Heart right ventricle (tissue), 16 donors: ENCODE measurements around the gene IRX6. TPM values are rescaled to one million over a fixed set of nuclear protein-coding genes. Genes with fewer than 3 reads are reported as not detected.

Source experiments
- ATAC-seq, 8 donors: fragments of 200-7000 bp; cut with Tn5 transposase; one replicate each; pipeline ENCODE4 v1.9.1; 2020; ENCODE audit warnings: mild to moderate bottlenecking in 8 of 8, moderate library complexity in 8 of 8, moderate number of reproducible peaks in 1 of 8
- DNase-seq, 2 donors: peaks; one replicate each; pipeline ENCODE4 v3.0.0-alpha.2; 2020
- H3K27ac ChIP-seq, 10 donors: fragments of 200-600 bp; sonication (generic) in 2 of 10; one replicate each; pipeline versions ENCODE4 v1.5.0 to v1.8.0; 2020 to 2022; ENCODE audit warnings: mild to moderate bottlenecking in 3 of 10
- H3K27me3 ChIP-seq, 7 donors: fragments of 200-600 bp; one replicate each; pipeline ENCODE4 v1.8.0; 2021 to 2022; ENCODE audit warnings: mild to moderate bottlenecking in 2 of 7
- H3K36me3 ChIP-seq, 9 donors: fragments of 200-600 bp; sonication (generic) in 1 of 9; one replicate each; pipeline versions ENCODE4 v1.5.0 to v1.8.0; 2020 to 2022; ENCODE audit warnings: mild to moderate bottlenecking in 2 of 9
- H3K4me1 ChIP-seq, 9 donors: fragments of 200-600 bp; sonication (generic) in 1 of 9; one replicate each; pipeline versions ENCODE4 v1.5.0 to v1.8.0; 2020 to 2022; ENCODE audit warnings: mild to moderate bottlenecking in 4 of 9
- H3K4me3 ChIP-seq, 10 donors: fragments of 200-600 bp; sonication (generic) in 2 of 10; one replicate each; pipeline versions ENCODE4 v1.5.0 to v1.8.0; 2020 to 2022; ENCODE audit warnings: mild to moderate bottlenecking in 7 of 10, moderate library complexity in 2 of 10
- H3K9me3 ChIP-seq, 11 donors: fragments of 200-600 bp in 10 of 11; sonication (generic) in 2 of 11; one replicate each; pipeline versions ENCODE4 v1.5.0 to v1.8.0; 2013 to 2022; ENCODE audit warnings: mild to moderate bottlenecking in 2 of 11, control low read depth in 1 of 11, moderate library complexity in 1 of 11
- CTCF ChIP-seq, 9 donors: fragments of 200-600 bp; sonication (generic) in 2 of 9; IDR thresholded peaks; one replicate each; pipeline versions ENCODE4 v1.5.0 to v1.8.0; 2021 to 2022; ENCODE audit warnings: antibody characterized with exemption in 9 of 9, mild to moderate bottlenecking in 5 of 9, moderate library complexity in 1 of 9
- WGBS, 2 donors: extraction: QIAGEN DNeasy Blood & Tissue Kit; methylation state at CpG; one replicate each; pipeline ENCODE4 v1.1.7; 2013; ENCODE audit warnings: inconsistent platforms in 1 of 2; 5-methylcytosine and 5-hydroxymethylcytosine counted together
- intact Hi-C, 10 donors: fragments of 100-400 bp; cut with DNase I; formaldehyde crosslinking; loops; one replicate each; pipeline versions ENCODE4 v1.11.1 to v1.14.2; 2022
- polyA plus RNA-seq, 2 donors: library from polyadenylated mRNA; stranded (reverse); fragments of 200-250 nt; gene quantifications; one replicate each; pipeline ENCODE4 v1.2.3, GENCODE V29; 2013
- total RNA-seq, 10 donors: library from RNA; stranded (reverse); fragmentation: NEBNext Ultra II Directional in 3 of 10; extraction: Animal tissue kit (Norgen Biotek cat#: 25700) in 3 of 10; gene quantifications; one replicate each; pipeline versions ENCODE4 v1.2.1 to v1.2.4, GENCODE V29; 2021 to 2023
- donor health status: Arrhythmogenic right ventricular cardiomyopathy.
- donor health status: ischemic (EF 13 %, LVEDD 7.1; RV severe dilation, severe dysfunction).
- donor health status: healthy with polysubstance abuse.
- donor health status: DM: no; HTN: yes; CAD: no.
- donor health status: DM: no; HTN: no; CAD: no.
- donor health status: ischemic (EF 25% LVEDD 6.9; RV normal size, moderate dysfunction).
- donor health status: ischemic (EF 25% LVEDD 5.7; RV mildly dilated, moderate dysfunction).
- donor health status: healthy.
- donor health status: DM: yes; HTN: yes; CAD: no.
- donor health status: Ischemic cardiomyopathy.
- donor health status: ischemic (EF 35%, LVEDD 5.7; RV mildly dilated, moderate dysfunction).
- donor health status: nonischemic (EF 11% LVEDD 7.7; RV severe dilation, severe dysfunction).
- donor health status: DM: yes; HTN: yes; CAD: no.
- donor health status: PGD.
- donor health status: ischemic (EF 29% LVEDD 5.4; RV normal size, mild dysfunction).
- donor health status: nonischemic (EF 23%, LVEDD 6.1; RV moderate dilation, normal function).

IRX6 gene
- total and polyA plus RNA-seq, 12 donors = 0.18 to 28.1 (median 12.5) TPM

- H3K27me3 ChIP-seq = peaks cover 4 to 97% (median 79%) of the 10 kb centered on the region in 7 donors
- no peak for TF ChIP-seq CTCF (IDR thresholded peaks at IDR 0.05)
- intact Hi-C loops = loop anchor here in 4 of 10 donors (2.0 to 10.0 kb wide), 3 partner anchors 45 to 391 kb away; partner anchors contain the start of gene IRX5 (in 2 of the 4)
- H3K36me3 ChIP-seq = peaks cover 0 to 10% (median 0%) of the 10 kb centered on the region in 9 donors
- WGBS, 2 donors = 13 to 18% methylated on average over 12 of the region's 12 CpGs
- H3K4me1 ChIP-seq = peaks cover 0 to 46% (median 11%) of the 10 kb centered on the region in 9 donors
- ATAC-seq (no peak), DNase-seq (no peak)
- no peaks in the 10 kb centered on the region for H3K9me3 ChIP-seq
- peak overlapping the region in 6 of 10 donors; percentile 11 to 64 (median 56) for H3K4me3 ChIP-seq
- peak overlapping the region in 5 of 10 donors; percentile 70 to 97 (median 93) for H3K27ac ChIP-seq
Measured at GRCh38 chr16:55325458-55326109, 1.6 kb downstream of the IRX6 start.

DNA sequence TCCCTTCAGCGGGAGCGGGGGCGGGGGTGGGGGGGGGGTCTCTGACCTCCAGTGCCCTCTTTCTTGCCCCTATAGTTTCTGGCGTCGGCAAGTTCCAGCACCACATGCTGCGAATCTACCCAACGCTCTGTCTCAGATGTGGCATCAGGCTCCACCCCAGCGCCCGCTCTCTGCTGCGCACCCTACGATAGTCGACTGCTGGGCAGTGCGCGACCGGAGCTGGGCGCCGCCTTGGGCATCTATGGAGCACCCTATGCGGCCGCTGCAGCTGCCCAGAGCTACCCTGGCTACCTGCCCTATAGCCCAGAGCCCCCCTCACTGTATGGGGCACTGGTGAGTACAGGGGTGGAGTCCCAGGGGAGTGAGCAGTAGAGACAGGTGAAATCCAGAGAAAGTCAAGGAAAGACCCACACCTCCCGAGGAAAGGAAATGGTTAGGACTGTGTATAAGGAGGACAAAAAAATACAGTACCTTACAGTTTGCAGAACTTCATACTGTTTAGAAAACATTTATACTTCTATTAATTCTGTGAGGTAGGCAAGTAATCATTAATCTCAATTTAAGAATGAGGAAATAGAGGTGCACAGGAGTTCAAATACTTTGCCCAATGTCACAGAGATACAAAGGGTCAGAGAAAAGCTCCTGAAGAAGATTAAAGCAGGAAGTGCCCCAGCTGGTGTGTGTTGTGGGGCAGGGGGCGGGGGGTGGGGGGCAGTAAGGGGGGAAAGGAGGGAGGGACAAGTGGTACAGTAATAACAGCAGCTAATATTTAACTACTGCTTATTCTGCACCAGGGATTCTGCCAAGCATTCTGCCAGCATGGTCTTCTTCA is 2.5 kb downstream of the IRX6 start:
- H3K9me3 ChIP-seq = no peaks in the 10 kb centered on the region
- ATAC-seq (no peak), DNase-seq (no peak)
- intact Hi-C loops = loop anchor here in 3 of 10 donors (10.0 kb wide), 2 partner anchors 212 to 392 kb away; partner anchors contain the start of gene IRX5 (in 2 of the 3)
- peaks cover 8 to 97% (median 86%) of the 10 kb centered on the region in 7 donors for H3K27me3 ChIP-seq
- no peak for TF ChIP-seq CTCF (IDR thresholded peaks at IDR 0.05)
- H3K27ac ChIP-seq = peak overlapping the region in 3 of 10 donors; percentile 70 to 97 (median 93)
- H3K4me3 ChIP-seq = peak overlapping the region in 4 of 10 donors; percentile 11 to 64 (median 54)
- H3K36me3 ChIP-seq = peaks cover 0 to 10% (median 0%) of the 10 kb centered on the region in 9 donors
- peaks cover 0 to 55% (median 13%) of the 10 kb centered on the region in 9 donors for H3K4me1 ChIP-seq
- WGBS, 2 donors = 23 to 33% methylated on average over 21 of the region's 21 CpGs

DNA sequence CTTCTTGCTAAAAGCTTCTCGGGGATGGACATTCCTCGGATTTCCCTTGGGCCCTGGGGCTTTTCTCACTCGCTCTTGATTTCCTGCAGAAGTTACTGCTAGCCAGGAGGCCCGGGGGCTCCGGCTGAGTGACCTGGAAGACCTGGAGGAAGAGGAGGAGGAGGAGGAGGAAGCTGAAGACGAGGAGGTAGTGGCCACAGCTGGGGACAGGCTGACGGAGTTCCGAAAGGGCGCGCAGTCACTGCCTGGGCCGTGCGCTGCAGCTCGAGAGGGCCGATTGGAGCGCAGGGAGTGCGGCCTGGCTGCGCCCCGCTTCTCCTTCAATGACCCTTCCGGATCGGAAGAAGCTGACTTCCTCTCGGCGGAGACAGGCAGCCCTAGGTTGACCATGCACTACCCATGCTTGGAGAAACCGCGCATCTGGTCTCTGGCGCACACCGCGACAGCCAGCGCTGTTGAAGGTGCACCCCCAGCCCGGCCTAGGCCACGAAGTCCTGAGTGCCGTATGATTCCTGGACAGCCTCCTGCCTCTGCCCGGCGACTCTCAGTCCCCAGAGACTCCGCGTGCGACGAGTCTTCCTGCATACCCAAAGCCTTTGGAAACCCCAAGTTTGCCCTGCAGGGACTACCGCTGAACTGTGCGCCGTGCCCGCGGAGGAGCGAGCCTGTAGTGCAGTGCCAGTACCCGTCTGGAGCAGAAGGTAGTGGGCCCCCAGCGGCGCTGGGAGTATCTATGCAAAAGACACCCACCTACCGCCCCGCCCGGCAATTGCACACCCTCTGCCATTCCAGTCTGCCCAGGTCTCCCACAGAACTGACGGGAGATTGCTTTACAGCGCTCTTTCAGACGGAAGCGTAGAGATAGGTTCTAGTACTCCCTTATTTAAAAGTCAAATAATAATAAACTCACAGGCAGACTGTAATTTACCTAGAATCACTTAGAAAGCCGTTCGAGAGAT is 4.9 kb downstream of the IRX6 start:
- H3K27ac ChIP-seq = peak overlapping the region in 2 of 10 donors; percentile 5 to 44
- WGBS, 2 donors = 17 to 21% methylated on average over 54 to 55 of the region's 55 CpGs
- peaks cover 0 to 10% (median 0%) of the 10 kb centered on the region in 9 donors for H3K36me3 ChIP-seq
- ATAC-seq (no peak), DNase-seq (no peak)
- peaks cover 7 to 93% (median 73%) of the 10 kb centered on the region in 7 donors for H3K27me3 ChIP-seq
- TF ChIP-seq CTCF (IDR thresholded peaks at IDR 0.05) = no peak
- H3K4me1 ChIP-seq = peaks cover 0 to 46% (median 13%) of the 10 kb centered on the region in 9 donors
- no peak overlapping the region for H3K4me3 ChIP-seq
- no peaks in the 10 kb centered on the region for H3K9me3 ChIP-seq
- intact Hi-C loops = loop anchor here in 3 of 10 donors (10.0 kb wide), 2 partner anchors 214 to 394 kb away; partner anchors contain the start of gene IRX5 (in 2 of the 3)
